ENCODE measurements around the gene AVPI1.
"Not testable (repeated sequence)": the region's sequence is repeated elsewhere in the genome, so short reads cannot be mapped to it uniquely, and the experiment has no call there.

Gene AVPI1

DNA sequence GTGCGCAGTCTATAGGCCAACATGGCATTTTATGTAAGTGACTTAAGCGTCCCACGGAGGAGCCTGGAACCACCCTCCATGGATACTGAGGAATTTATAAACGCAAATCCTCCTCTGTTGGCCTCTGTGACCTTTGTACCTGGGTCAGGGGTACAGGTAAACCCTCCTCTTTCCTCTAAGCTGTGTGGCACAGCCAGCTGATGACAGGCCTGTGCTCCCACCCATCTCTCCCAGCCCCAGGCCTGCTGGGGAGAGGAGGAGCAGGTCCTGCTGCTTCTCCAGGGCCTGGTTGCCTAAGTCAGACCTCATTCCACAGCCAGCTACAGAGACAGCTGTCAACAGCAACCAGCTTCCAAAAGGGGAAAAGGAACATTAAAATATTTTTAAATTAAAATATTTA is 5.0 kb downstream of the AVPI1 start:
- no peak for DNase-seq

DNA sequence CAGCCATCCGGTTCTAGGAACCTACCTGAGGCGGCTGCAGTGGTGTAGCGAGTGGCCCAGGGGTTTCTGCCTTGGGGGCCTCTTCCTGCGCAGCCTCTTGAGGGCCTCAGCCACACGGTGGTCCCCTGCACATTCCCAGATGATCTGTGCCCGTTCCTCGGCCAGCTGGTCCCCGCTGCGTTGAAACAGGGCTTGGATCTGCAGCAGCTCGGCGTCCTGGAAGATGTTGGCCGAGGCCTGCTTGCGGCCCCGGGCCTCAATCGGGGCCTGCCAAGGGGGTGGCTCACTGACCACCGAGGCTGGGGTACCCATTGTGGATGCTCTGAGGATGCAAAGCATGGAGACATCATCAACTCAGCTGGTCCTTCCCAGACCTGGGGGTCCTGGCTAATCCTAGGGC is 7.4 kb downstream of the AVPI1 start:
- no peak for DNase-seq

- DNase-seq: peak; percentile 48
These were observed 10.1 kb downstream of the AVPI1 start for GRCh38 chr10:97676770-97677581.

DNA sequence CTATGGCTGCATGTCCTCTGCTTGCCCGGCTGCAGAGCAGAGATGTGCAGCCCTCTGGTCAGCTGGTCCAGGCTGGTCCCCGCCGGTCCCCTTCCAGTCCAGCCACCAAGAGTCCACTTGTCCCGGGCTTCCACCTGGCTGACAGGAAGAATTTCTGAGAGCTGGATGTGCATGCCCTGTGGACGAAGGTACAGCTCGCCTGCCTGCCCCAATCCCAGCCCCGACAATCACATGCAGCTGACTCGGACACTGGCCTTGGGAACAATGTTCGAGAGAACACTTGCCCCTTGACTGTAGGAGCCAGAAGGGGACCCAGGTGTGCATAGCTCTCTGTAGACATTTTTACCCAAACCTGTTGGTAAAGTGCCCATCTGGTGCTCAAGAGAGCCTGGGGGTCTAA is 11.8 kb downstream of the AVPI1 start:
- no peak for DNase-seq

DNA sequence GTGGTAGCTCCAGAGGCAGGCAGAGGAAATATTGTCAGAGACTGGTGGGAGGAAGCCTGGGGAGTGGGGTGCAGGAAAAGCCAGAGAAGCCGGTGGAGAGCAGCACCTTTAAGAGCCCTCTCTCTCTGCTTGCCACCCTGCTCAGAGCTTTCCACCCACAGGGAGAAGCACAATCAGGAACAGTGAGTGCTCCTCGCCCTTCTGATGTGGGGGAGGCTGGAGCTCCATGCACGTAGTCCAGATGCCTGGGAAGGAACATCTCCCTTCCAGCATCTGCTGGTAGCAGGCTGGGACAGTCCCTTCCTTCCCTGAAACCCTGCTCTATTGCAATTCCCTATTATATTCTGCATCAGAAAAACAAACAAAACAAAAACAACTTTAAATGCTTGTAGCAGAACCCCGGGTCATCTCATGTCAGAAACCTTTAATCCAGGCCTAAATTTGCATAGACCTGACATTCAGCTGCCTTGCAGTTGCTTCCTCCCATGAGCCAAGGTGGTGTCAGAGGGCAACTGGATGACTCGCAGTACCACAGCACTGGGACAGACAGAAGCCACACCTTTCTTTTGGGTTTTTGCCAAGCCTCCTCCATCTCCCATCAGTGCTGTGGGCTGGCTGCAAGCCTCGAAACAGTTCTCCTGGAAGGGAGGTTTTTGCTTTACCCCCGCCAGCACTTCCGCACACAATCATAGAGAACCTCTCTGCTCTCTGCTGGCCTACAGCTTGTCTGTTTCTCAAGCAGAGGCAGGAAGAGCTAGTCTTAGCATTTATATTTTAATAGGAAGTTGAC is 13.1 kb downstream of the AVPI1 start:
- no peak for DNase-seq

GRCh38 chr10:97669571-97669970 is 17.5 kb downstream of the AVPI1 start:
- DNase-seq: no peak

DNA sequence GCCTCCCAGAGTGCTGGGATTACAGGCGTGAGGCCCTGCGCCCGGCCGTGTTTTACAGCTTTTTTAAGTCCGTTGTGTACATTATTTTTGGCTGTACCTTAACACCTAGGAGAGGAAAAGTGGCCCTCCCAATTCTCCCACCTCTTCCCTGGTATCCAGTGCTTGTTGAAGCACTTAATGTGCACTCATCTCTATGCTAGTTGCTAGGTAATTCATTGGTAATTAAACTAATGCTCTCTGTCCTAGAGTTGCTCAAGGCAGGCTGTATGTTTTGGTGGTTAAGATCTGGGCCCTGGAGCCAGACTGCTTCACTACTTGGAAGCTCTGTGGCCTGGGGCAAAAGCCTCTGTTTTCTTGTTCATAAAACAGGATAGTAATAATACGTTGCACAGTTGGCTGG is 19.6 kb downstream of the AVPI1 start:
- no peak for DNase-seq

DNA sequence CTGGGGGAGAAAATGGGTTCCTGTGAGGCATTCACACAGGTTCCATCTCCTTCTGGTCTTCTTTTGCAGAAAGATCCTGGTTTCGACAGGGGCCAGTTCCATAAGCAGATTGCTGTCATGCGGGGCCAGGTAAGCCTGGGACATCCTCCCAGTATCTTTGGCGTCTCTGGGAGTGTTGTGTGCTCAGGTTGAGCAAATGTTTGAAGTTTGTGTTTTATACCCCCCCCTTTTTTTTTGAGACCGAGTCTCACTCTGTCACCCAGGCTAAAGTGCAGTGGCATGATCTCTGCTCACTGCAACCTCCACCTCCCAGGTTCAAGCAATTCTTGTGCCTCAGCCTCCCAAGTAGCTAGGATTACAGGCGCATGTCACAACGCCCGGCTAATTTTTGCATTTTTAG is 20.0 kb downstream of the AVPI1 start:
- DNase-seq: no peak

DNA sequence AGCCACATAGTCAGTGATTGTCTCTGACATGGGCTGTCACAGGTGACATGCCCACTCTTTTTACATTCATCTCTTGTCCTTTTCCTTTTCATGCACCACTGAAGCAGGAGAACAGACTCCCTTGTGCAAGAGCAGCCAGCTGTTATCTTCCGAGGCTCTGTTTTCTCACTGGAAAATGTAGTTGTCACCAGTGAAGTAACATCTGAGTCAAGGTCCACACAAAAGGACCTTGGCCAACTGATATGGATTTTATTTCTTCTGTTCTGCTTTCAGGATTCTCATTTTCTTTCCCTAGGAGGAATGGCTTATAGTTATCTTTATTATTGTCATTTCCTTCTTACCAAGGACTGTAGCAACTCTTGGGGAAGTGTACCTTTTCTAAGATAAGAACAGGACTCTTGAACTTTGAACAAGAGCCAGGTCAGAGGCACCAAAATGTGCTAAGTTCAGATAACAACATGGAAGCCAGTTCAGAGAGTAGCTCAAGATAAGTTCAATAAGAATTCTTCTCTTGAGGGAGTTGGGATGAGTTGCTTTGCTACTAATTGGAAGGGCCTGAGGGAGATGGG is 22.7 kb downstream of the AVPI1 start:
- DNase-seq: no peak

- no peak for DNase-seq
These were observed 27.5 kb downstream of the AVPI1 start for GRCh38 chr10:97659589-97659988.

- DNase-seq: no peak
These were observed 30.3 kb downstream of the AVPI1 start for GRCh38 chr10:97656777-97657176.

DNA sequence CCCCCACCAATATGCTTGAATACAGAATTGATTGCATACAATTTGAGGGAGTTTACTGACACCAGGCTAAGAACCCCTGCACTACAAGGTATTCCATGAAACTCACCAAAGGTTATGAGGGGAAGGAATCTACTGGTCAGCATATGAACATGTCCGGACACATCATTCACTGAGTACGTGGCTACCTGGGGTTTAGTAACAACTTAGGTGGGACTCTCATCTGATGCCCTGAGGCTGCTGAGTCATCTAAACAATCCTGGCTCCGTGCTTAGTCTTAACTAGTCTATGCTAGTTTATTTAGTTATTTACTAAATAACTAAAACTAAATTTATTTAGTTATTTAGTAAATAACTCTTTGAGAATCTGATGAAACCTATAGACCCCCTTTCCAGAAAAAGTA is 35.3 kb downstream of the AVPI1 start:
- no peak for DNase-seq

DNA sequence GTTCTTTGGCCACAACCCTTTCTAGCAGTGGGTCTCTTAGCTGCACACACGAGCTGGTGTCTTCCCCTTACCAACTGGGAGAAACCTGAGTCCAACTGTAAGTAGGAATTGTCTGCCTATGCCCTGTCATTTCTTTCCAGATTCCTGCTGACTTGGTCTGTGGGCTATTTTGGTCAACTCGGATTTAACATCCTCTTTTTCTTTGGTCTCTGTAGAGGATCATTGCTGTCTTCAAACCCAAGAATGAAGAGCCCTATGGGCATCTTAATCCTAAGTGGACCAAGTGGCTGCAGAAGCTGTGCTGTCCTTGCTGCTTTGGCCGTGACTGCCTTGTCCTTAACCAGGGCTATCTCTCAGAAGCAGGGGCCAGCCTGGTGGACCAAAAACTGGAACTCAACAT is 36.3 kb downstream of the AVPI1 start:
- DNase-seq: no peak

DNA sequence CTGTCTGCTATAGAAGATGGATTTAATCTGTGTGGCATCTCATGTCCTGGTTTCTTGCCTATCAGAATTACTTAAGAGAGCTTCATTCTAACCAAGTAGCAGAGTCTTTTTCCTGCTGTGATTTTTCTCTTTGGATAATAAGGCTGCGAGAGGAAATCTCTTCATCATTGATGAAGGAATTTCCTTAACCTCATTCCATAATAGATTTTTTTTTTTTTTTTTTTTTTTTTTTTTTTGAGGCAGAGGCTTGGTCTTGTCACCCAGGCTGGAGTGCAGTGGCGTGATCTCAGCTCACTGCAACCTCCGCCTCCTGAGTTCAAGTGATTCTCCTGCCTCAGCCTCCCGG is 37.7 kb downstream of the AVPI1 start:
- DNase-seq: not testable (repeated sequence)

DNA sequence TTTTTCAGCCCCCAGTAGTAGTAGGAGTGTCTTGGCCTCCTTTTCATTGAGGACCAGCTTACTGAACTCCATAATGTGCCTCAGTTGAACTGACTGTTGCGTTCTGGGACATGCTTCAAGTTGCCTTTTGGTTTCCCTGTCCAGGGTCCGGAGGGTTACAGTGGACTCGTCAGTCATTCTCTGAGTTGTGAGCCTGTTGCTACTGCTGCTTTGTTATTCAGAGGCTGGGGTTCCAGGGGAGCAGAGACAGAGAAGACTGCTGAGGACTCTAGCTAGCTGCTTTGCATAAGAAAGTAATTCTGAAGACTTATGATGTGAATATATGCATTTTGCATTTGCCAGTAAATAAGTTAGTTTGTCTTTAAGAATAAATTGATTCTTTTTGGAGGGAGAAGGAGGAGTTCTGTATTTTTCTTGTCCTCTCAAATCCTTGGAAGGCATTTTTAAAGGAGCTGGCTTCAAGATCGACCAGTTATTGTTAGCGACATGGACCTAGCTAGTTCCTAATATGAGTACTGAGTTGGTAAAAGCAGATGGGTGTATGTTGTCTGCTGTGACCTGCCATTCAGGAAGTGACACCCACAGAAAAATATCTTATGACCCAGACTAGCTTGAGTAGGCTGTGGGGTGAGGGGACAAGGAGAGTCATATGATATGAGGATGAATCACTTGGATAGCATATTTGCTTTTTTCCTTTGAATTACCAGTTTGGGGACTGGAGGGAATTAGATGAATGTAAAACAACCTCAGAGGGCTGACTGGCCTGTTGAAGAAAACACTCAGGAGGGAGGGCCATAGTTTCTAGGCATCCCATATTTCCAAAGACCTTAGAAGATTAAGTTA is 38.3 kb downstream of the AVPI1 start:
- DNase-seq: no peak

DNA sequence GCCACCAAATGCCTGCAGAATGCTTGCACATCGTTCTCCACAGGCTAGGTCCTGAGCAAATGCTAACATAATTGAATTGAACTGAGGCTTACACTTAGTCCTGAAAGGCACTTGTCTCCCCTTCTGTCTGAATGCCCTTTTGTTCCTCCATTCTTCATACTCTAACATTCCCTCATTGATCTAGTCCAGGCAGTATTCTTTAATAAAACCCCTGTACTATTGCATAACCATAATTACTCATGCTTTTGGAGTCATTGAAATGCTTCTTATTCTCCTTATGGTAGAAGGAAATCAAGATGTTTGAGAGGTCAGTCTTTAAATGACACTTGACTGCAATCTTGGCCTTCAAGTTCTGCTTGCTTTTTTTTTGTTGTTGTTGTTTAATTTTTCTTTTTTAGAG is 39.5 kb downstream of the AVPI1 start:
- DNase-seq: no peak

DNA sequence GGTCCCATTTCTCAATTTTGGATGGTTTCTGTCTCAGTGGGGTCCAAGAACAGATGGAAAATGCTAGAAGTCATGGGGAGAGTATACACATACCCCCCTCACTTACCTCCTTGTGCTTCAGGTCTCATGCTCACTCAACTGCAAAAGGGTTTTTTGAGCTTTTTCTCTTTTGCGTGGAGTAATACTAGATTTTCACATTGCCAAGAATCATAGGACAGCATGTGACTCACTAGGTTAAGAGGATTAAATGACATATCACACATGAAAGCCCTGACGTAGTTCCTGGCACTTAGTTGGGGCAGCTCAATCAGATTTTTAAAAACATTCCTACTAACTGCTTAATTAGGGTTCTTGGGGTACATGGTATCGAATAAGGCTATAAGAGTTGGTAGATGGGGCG is 42.1 kb downstream of the AVPI1 start:
- no peak for DNase-seq

DNA sequence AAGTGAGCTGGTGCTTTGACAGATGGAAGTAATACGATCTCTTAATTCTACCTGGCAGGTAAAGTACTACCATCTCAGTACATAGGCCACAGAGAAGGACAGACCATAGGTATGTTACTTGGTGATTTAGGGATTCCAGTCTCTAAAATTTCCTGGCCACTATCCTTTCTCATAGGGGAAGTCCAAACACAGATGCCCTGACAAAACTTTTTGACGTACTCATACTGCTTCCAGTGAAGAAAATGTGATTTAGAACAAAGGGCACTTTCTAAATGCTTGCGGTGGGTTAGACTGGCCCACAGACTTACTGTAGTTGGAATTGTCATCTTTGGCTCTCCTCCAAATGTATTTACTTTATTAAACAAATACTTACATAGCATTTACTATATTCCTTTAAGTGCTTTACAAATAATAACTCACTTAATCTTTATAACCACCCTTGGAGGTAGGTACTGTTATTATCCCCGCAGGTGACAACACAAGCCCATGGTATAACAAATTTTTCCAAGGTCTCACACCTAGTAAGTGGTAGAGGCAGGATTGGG is 43.5 kb downstream of the AVPI1 start:
- no peak for DNase-seq

- DNase-seq: not testable (repeated sequence)
These were observed 44.4 kb downstream of the AVPI1 start for GRCh38 chr10:97642471-97643159.

DNA sequence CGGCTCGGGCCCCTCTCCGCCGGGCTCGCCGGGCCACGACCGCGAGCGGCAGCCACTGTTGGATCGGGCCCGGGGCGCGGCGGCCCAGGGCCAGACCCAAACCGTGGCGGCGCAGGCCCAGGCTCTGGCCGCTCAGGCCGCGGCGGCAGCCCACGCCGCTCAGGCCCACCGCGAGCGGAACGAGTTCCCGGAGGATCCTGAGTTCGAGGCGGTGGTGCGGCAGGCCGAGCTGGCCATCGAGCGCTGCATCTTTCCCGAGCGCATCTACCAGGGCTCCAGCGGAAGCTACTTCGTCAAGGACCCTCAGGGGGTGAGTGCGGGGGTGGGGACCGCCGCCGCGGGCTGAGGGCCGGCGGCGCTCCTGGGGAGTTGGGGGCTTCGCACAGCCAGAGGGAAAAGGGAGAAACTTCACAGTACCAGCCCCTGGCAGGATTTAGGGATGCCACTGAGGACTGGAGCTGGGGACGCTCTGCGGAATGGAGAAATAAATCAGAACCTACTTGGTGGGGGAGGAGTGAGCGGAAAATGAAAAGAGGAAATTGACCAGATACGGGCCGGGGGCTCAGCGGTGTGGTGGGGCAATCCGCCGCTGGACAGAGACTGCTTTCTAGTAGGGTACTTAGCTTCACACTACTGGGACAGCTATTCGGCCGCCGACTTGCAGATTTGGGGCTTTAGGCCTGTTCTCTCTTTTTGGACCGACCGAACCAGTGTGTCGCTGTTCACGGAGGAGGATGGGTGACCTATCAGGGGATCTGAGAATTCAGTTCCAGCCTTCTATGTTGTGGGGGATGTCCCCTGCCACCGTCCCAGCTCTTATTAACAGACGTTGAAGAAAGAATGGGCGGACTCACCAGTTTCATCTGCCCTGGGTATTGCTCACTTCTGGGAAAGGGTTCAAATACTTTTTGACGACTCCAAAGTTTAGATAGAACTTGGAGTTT is 45.9 kb downstream of the AVPI1 start:
- DNase-seq: no peak
